Stimulated activated CD4-positive, alpha-beta T cell treated with anti-CD3 and anti-CD28 coated beads, Interleukin-4, amount 100 ng/mL, for 4 hours (primary cell): Measurements from ENCODE around the gene TIMM17B.

Experiments
- DNase-seq, 2 experiments: peaks; one replicate each; pipeline ENCODE4 v3.0.0-alpha.2; 2020

TIMM17B gene

GRCh38 chrX:48918643-48919340, 21.2 kb upstream of the TIMM17B start, which contains the start of gene PIM2:
Gene PIM2 (minus strand): TSS chrX:48919024. CDS start chrX:48918834, 190 bp downstream.
- DNase-seq = peak; percentile 82 to 93

- DNase-seq = no peak
Observed at GRCh38 chrX:48918301-48918642, 20.7 kb upstream of the TIMM17B start.

GRCh38 chrX:48917139-48918001, 19.8 kb upstream of the TIMM17B start:
- DNase-seq = peak; percentile 76 to 84

GRCh38 chrX:48914593-48915493, 17.3 kb upstream of the TIMM17B start:
- no peak for DNase-seq

- no peak for DNase-seq
Observed at GRCh38 chrX:48913605-48914366, 16.2 kb upstream of the TIMM17B start.

- peak; percentile 78 to 83 for DNase-seq
Observed at GRCh38 chrX:48911412-48912182, 14.0 kb upstream of the TIMM17B start, which contains the start of gene SLC35A2. Gene SLC35A2 (minus strand): TSS chrX:48911646. CDS start chrX:48911636, 10 bp downstream.

GRCh38 chrX:48910926-48911411, 13.4 kb upstream of the TIMM17B start:
- no peak for DNase-seq

GRCh38 chrX:48909703-48910294, 12.2 kb upstream of the TIMM17B start:
- DNase-seq = no peak

- no peak for DNase-seq
Observed at GRCh38 chrX:48908600-48908999, 11.0 kb upstream of the TIMM17B start.

- no peak for DNase-seq
Observed at GRCh38 chrX:48905090-48905790, 7.7 kb upstream of the TIMM17B start.

- DNase-seq = no peak
Observed at GRCh38 chrX:48904626-48905025, 7.1 kb upstream of the TIMM17B start.

- no peak for DNase-seq
Observed at GRCh38 chrX:48904180-48904579, 6.6 kb upstream of the TIMM17B start.

- DNase-seq = no peak
Observed at GRCh38 chrX:48903290-48903689, 5.7 kb upstream of the TIMM17B start.

- no peak for DNase-seq
Observed at GRCh38 chrX:48902776-48903175, 5.2 kb upstream of the TIMM17B start.

GRCh38 chrX:48902135-48902534, 4.6 kb upstream of the TIMM17B start:
- no peak for DNase-seq

- no peak for DNase-seq
Observed at GRCh38 chrX:48901069-48901468, 3.5 kb upstream of the TIMM17B start.

- DNase-seq = no peak
Observed at GRCh38 chrX:48899078-48899410, 1.5 kb upstream of the TIMM17B start.

GRCh38 chrX:48897157-48897624, 377 bp downstream of the TIMM17B start:
- DNase-seq = peak; percentile 50 to 54

GRCh38 chrX:48896611-48897011, 957 bp downstream of the TIMM17B start:
- no peak for DNase-seq

- DNase-seq = no peak
Observed at GRCh38 chrX:48894891-48895290, 2.7 kb downstream of the TIMM17B start.
